ENCODE measurements around the gene SULT1C3.
A peak's percentile ranks its signal among the peaks of the same experiment; 100 is the strongest.
"Not testable (repeated sequence)": the region's sequence is repeated elsewhere in the genome, so short reads cannot be mapped to it uniquely, and the experiment has no call there.

SULT1C3 gene

GRCh38 chr2:108253106-108253505, 13.3 kb downstream of the SULT1C3 start:
- DNase-seq: no peak

- no peak for DNase-seq
Measured at GRCh38 chr2:108257757-108258331, 18.1 kb downstream of the SULT1C3 start.

- no peak for DNase-seq
Measured at GRCh38 chr2:108260773-108261172, 21.0 kb downstream of the SULT1C3 start.

GRCh38 chr2:108262036-108262435, 22.3 kb downstream of the SULT1C3 start:
- no peak for DNase-seq

DNA sequence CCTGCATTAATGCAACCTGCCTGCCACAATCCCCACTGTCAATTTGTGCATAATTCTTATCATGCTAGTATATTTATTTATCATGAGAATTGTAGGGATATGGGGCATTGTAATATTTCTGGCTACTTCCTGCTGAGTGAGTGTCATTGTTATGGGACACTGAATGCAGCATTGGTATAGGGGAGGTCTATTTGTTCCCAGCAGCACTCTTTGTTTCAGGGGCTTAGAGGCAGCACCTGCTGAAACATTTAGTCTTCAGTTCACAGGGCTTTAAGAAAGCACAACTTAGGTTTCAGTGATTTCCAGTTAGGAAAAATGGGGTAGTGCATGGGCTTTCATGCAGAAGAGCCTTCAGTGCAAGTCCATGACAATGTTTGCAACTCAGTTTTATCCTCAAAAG, 23.6 kb downstream of the SULT1C3 start:
- DNase-seq: no peak

GRCh38 chr2:108266218-108266617, 26.4 kb downstream of the SULT1C3 start:
- no peak for DNase-seq

- DNase-seq: no peak
Measured at GRCh38 chr2:108267101-108267500, 27.3 kb downstream of the SULT1C3 start.

DNA sequence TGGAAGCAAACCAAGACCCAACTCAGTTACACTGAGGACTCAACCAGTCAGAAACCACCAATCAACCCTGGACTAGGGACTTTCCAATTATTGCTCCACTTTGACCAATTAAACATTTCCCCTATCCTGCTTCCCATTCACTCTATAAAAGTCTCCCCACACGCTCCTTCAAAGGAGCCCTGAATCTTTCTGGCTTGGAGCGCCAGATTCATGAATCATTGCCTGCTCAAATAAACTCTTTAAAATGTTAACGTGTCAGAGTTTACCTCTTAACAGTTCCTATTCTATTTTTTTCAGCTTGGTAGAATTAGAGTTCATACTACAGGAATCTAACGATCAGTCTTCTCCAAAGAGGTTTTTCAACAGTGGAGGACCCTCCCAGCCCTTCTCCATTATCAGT, 28.2 kb downstream of the SULT1C3 start:
- DNase-seq: no peak

GRCh38 chr2:108270346-108270745, 30.6 kb downstream of the SULT1C3 start:
- no peak for DNase-seq

DNA sequence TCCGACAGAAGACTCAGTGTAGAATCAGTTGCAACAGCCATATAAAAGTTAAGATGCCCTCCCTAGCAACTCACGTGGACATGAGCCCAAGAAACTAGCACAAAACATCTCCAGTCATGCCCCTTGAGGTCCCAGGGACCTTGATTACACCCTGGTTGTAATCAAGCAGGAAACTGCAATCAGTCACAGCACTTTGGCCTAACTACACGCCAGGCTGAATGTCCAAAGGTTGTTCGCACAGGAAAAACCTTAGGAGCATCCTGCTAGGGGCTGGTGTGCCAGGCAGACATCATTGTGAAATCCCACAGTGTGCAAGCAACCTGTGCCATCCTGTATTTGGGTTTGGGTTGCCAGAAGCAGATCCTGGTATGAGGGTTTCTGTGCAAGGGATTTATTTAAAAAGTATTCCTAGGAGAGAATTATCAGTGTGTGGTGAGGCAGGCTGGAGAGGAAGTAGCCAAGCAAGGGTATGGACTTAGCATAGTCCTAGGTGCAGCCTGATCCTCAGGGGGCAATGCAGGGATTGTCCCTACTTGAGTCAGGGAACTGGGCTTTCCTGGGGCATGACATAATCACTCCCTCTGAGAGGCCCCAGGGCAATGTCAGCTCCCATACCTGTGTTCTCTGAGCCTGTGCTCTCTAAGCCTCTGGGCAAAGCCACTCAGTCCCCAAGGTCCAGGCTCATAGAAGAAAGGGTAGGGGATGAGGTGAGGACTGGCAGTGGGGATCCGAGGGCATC, 31.2 kb downstream of the SULT1C3 start:
- DNase-seq: no peak

GRCh38 chr2:108271691-108272253, 32.0 kb downstream of the SULT1C3 start:
- peak; percentile 54 for DNase-seq

DNA sequence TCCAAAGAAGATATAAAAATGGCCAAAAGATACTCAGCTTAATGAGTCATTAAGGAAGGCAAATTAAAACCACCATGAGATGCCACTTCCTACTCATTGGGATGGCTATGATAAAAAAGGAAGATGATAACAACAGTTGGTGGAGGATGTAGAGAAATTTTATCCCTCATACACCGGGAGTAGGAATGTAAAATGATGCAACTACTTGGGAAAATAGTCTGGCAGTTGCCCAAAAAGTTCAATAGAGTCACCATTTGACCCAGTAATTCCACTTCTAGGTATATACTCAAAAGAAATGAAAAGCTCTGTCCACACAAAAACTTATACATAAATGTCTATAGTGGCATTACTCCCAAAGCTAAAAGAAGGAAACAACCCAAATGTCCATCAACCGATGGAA, 38.9 kb downstream of the SULT1C3 start:
- no peak for DNase-seq

- DNase-seq: no peak
Measured at GRCh38 chr2:108279468-108279867, 39.7 kb downstream of the SULT1C3 start.

DNA sequence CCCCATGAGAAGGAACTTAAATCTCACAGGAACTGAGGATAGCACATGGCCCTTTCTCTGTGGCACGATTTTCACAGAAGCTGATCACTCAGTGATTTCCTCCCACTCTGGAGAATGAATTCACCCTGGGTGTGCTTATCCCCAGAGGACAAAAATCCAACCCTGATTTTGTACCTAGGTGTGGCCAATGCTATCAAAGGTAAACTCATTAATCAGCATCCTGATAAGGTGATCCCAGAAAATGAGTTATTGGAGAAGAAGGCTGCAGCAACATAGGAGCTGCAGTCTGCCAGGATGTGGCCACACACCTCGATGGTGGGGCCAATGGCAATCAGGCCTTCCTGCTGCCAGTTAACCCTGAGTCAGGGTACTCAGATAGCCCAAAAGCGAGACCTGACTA, 40.7 kb downstream of the SULT1C3 start:
- DNase-seq: no peak

DNA sequence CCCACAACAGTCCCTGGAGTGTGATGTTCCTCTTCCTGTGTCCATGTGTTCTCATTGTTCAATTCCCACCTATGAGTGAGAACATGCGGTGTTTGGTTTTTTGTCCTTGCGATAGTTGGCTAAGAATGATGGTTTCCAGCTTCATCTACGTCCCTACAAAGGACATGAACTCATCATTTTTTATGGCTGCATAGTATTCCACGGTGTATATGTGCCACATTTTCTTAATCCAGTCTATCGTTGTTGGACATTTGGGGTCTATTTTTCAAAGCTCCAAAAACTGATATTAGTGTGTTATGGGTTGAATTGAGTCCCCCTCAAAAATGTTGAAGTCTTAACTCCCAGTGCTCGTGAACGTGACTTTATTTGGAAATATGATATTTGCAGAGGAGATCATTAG, 44.8 kb downstream of the SULT1C3 start:
- DNase-seq: not testable (repeated sequence)

DNA sequence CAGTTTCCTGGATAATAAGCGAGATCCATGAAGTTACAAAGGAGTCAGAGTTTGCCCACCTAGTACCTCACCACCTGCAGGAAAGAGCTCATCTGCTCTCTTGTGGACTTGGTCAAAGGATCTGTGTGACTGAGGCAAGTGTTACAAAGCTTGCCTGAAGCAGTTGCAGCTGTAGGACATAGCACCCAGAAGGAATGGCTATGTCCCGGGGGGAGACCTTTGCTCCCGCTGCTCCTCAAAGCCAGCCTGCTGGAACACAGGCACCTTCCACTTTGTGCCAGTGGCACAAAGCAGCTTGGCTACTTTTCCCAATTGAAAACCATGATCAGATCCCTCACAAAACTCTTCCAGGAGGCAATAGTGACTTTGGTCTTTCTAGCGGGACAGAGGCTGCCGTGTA, 45.8 kb downstream of the SULT1C3 start:
- DNase-seq: no peak

DNA sequence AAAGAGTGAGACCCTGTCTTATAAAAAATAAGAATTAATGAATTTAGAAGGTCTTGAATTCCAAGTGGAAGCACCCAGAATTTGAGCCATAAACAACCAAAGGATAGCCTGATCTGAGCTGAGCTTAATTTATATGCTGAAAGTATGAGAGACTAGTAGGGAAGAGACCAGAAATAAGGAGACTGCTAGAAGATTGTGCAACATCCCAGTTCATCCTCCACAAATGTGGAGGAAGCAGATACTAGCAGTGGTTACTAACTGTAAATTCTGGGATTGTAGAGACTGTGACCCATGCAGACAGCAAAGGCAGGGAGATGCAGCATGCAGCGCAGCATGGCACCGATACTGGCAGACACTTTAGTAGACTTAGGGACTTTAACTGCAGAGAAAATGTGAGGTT, 47.4 kb downstream of the SULT1C3 start:
- DNase-seq: no peak

DNA sequence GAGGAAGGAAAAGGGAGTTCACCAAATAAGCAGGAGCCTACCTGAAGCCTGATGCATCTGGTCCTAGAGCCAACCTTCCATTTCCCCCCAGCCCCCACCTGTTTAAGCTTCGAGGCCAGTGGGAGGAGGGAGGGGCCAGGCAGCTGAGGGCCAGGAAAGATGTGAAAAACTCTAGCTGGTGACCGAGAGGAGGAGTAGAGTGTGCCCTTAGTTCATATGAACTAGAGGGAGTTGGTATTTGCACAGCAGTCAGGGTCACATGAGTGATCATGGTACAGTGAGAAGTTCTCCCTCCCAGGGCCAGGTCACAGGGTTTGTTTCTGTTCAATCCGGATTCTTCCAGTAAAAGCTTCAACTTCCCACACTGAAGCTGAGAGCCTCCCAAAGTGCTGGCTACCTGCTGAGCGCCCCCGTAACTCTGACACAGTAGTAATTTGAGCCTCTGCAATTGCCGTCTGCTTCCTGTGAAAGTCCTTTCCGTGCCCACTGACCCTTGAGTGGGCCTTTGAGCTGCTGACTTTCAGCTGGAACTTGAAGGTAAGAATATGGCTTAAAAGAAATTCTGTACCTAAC, 48.9 kb downstream of the SULT1C3 start, which contains the start of gene SULT1C2:
TSS of gene SULT1C2 (plus strand) at position 362 of the 573 bp plus-strand sequence. CDS start 4,773 bp downstream, outside the sequence.
- peak; percentile 29 for DNase-seq

- no peak for DNase-seq
Measured at GRCh38 chr2:108293850-108294249, 54.1 kb downstream of the SULT1C3 start.

GRCh38 chr2:108297436-108298141, 57.8 kb downstream of the SULT1C3 start:
- DNase-seq: no peak

DNA sequence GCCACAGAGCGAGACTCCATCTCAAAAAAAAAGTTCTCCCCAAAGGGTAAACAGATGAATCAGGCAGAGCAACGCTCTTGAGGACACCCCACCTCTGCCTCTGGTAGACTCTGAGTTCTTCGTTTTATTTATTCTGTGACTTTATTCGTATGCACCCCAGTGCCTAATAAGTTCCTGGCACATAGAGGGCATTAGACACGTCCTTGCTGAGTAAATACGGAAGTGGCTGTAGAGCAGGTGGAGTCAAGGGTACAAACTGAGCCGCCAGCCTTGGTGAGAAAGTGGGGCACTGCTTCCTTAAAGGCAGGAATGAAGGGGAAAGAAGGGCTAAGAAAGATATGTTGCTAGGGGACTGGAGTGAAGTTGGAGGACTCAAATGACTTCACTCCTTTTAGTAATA, 61.8 kb downstream of the SULT1C3 start:
- DNase-seq: no peak

DNA sequence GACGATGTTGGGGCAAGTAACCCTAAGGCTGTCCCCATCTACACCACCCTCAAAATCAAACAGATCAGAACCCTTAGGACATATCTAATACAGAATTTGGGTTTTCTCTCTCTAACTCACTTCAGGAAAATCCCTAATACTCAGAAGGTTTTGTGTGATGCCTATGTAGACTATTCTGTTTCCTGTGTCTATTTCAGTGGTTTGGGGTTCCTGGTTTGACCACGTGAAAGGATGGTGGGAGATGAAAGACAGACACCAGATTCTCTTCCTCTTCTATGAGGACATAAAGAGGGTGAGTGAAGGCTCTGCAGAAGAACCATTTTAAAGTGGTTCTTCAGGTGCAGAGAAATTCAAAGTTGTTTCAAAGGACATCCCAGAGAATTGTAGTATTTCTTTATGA, 65.2 kb downstream of the SULT1C3 start:
- DNase-seq: no peak

DNA sequence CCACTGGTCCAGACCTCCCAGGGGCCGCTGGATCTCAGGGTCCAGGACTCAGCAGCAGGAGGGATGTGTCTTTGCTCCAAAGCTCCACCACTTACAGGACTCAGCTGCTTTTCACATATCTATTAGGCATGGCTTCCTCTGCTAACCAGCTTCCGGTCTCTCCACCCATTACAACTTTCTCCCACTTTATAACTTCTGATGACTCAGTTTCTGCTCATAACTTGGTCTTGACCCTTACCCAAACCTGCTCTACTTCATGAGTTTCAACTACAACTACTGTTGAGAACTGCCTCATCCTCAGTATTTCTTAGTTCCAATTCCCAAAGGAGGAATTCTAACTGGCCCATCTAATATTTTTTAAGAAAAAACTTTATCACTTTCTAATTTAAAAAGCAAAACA, 66.1 kb downstream of the SULT1C3 start:
- DNase-seq: no peak
